AG10803 (cell line): Measurements from ENCODE around the gene ACYP2.
A peak's percentile ranks its signal among the peaks of the same experiment; 100 is the strongest.

Experiments used
- DNase-seq: peaks from one replicate; pipeline ENCODE4 v3.0.0; 2010; ENCODE audit warnings: low read depth
- H3K4me3 ChIP-seq: 2 replicates; pipeline ENCODE4 v1.5.1; 2011; ENCODE audit warnings: mild to moderate bottlenecking, low read length, control low read depth
- TF ChIP-seq, protein P1 (sequence below): conservative IDR thresholded peaks from 2 replicates; pipeline ENCODE4 v1.5.1; 2011; ENCODE audit warnings: mild to moderate bottlenecking, low read length, control low read depth, inconsistent platforms

Gene ACYP2

DNA sequence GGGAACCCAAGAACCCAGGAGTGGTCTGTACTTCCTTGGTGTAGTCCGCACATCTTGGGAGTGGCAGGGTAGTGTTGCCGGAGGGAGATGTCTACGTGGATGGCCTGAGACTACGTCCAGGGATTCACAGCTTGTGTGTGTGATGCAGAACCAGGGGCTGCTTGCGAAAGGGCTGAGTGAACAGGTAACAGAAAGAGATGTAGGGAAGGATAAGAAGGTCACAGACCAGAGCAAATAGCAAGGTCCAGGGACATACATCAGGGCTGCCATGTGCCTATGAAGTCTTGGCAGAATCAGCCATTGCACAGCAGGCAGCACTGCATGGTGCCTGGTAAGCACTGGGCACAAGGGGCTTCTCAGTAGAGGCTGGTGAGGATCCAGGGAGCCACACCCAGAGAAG lies 71.9 kb downstream of the ACYP2 start:
- H3K4me3 ChIP-seq: no peak overlapping the region
- TF ChIP-seq, protein P1, sequence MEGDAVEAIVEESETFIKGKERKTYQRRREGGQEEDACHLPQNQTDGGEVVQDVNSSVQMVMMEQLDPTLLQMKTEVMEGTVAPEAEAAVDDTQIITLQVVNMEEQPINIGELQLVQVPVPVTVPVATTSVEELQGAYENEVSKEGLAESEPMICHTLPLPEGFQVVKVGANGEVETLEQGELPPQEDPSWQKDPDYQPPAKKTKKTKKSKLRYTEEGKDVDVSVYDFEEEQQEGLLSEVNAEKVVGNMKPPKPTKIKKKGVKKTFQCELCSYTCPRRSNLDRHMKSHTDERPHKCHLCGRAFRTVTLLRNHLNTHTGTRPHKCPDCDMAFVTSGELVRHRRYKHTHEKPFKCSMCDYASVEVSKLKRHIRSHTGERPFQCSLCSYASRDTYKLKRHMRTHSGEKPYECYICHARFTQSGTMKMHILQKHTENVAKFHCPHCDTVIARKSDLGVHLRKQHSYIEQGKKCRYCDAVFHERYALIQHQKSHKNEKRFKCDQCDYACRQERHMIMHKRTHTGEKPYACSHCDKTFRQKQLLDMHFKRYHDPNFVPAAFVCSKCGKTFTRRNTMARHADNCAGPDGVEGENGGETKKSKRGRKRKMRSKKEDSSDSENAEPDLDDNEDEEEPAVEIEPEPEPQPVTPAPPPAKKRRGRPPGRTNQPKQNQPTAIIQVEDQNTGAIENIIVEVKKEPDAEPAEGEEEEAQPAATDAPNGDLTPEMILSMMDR: no peak
- no peak for DNase-seq

DNA sequence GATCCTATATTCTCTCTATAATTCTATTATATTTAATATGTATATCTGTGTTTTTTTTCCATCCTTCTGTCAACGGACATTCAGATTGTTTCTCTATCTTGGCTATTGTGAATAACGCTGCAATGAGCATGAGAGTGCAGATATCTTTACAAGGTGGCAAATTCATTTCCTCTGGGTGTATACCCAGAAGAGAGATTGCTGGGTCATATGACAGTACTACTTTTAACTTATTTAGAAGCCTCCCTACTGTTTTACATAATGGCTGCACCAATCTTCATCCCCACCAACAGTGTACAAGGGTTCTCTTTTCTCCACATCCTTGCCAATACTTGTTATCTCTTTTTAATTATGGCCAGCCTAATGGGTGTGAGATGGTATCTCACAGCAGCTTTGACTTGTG lies 74.1 kb downstream of the ACYP2 start:
- no peak for DNase-seq
- no peak overlapping the region for H3K4me3 ChIP-seq
- TF ChIP-seq, protein P1: no peak

DNA sequence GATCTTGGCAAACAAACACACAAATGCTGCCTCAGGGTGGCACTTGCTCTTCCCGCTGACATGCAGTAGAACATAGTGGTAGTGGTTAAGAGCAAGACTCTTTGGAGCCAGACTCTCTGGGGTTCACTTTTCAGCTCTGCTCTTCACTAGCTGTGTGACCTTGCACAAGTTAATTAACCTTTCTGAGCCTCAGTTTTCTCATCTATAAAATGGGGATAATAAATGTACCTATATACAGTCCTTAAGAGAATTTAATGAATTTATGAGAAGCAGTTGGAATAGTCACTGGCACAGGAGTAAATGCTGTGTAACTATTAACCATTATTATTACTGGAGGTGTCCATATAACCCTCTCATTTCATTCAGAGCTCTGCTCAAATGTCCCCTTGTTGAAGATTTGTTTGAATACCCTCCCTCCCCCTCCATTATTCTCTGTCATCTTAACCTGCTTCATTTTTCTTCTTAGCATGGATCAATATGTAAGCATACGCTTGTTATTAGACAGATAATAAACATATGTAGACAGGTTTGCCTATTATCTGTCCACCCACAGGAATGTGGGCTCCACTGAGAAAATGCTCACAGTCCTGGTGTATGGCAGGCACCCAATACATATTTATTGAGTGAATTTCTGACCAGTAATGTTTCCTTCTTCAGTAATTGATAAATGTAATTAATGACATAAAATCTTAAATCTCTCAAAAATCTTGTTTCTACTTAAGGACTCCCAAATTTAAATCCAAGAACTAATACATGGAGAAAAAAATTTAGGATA lies 76.1 kb downstream of the ACYP2 start:
- TF ChIP-seq, protein P1: no peak
- DNase-seq: peak; percentile 44
- H3K4me3 ChIP-seq: no peak overlapping the region

DNA sequence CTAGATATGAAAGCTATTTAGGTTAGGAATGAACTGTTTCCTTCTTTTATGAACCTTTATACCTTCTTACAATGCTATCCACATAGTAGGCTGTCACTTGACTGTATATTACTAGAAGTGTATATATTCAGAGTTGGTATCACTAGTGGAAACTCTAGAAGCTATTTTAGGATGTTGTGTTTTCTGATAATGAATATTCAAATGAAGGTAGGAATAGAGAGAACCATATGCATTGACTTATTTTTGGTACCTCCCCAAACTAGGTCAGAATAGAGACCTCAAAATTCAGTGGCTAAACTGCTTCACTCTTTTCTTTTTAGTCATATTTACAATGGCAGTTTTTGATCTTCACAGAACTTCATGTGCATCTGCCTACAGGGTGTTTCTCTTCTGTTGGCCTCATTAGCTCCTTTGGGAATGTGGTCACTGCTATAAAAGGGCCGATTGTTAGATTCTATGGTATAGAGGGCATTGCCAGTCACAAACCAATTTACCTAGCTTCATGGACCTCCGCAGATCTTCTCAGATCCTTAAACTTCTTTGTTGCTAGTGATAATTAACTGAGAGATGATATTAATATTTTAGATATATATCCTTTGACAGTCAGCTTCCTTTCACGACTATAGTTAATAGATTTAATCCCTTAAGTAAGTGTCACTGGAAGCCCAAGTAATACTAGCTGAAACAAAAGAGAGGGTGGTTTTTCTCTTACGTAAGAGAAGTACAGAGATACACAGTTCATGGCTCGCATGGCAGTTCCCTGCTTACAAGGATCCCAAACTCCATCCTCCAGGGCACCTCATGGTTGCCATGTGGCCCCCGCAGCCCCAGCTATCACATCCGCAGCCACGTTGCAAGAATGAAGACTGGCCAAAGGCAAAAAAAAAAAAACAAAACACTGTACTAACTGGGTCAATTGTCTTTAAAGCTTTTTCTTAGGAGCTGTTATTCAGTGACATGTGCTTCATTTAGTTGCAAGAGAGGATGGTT lies 79.6 kb downstream of the ACYP2 start:
- no peak overlapping the region for H3K4me3 ChIP-seq
- DNase-seq: no peak
- TF ChIP-seq, protein P1: no peak

DNA sequence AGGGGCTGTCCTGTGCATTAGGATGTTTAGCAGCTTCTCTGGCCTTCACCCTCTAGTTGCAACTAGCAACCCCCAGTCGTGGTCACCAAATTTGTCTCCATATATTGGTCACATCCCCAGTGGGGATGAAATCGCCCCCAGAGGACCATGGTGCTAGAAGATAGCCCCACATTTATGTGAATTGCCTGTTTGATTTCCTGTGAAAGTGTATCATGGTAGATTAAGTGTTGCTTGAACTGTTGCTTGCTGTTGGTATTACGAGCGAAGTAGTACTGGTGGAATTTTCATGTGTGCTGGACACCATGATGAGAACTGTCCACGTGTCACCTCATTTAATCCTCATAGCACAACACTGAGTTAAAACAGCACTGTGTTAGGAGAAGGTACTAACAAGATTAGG lies 81.2 kb downstream of the ACYP2 start:
- TF ChIP-seq, protein P1: no peak
- DNase-seq: no peak
- no peak overlapping the region for H3K4me3 ChIP-seq

DNA sequence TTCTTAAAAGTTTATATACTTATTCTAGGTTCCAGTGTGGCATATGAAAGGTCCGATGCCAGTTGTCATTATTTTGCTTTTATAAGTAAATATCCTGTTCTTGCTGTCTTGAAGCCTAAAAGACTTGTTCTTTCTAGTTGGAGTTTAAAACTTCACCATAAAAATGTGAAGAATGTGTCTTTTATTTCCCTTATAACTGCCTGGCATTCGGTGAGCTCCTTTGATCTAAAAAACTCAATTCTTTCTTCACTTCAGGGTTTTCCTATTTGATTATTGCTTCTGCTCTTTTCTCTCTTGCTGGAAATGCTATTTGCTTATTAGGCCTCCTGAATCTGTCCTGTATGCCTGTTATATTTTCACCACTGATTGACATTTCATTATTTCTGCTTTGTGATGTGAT lies 89.1 kb downstream of the ACYP2 start:
- TF ChIP-seq, protein P1: no peak
- peak; percentile 35 for DNase-seq
- H3K4me3 ChIP-seq: no peak overlapping the region

DNA sequence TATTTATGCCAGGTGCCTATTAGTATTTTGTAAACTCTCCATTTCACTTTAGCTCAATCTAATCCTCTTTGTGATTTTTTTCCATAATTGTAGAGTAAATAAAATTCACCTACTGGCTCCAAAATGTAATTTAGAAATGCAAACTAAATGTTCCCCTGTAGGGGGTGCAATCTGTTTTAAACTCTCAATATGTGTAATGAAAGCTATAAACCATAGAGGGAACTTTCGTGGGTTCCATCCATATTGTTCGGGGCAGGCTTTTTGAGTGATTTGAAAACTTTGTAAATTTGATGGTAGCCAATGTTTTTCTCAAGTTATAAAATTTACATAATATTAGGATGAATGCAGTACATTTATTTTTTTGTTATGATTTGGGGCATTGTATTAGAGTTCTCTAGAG lies 91.2 kb downstream of the ACYP2 start:
- peak; percentile 39 for DNase-seq
- H3K4me3 ChIP-seq: no peak overlapping the region
- TF ChIP-seq, protein P1: peak; percentile 64
